ENCODE data around the gene MID1. TPM values are rescaled to one million over a fixed set of nuclear protein-coding genes. Genes with fewer than 3 reads are reported as not detected.

MID1 gene
- total RNA-seq, 1 experiment from 2014 or later = 5.7 TPM

- DNase-seq (ENCODE audit: low spot score) = peak; percentile 12
Observed at GRCh38 chrX:10533696-10534365, 86.6 kb downstream of the MID1 start.

- no peak for DNase-seq (ENCODE audit: low spot score)
Observed at GRCh38 chrX:10531927-10532326, 88.5 kb downstream of the MID1 start.

- DNase-seq (ENCODE audit: low spot score) = no peak
Observed at GRCh38 chrX:10529344-10529743, 91.0 kb downstream of the MID1 start.

- DNase-seq (ENCODE audit: low spot score) = no peak
Observed at GRCh38 chrX:10526451-10526850, 93.9 kb downstream of the MID1 start.

- no peak for DNase-seq (ENCODE audit: low spot score)
Observed at GRCh38 chrX:10525381-10526120, 94.8 kb downstream of the MID1 start.

- no peak for DNase-seq (ENCODE audit: low spot score)
Observed at GRCh38 chrX:10524578-10524977, 95.8 kb downstream of the MID1 start.

- DNase-seq (ENCODE audit: low spot score) = no peak
Observed at GRCh38 chrX:10519761-10520160, 100.6 kb downstream of the MID1 start.

- DNase-seq (ENCODE audit: low spot score) = no peak
Observed at GRCh38 chrX:10519278-10519677, 101.1 kb downstream of the MID1 start.

- DNase-seq (ENCODE audit: low spot score) = no peak
Observed at GRCh38 chrX:10518073-10518472, 102.3 kb downstream of the MID1 start.

- no peak for DNase-seq (ENCODE audit: low spot score)
Observed at GRCh38 chrX:10516781-10517322, 103.5 kb downstream of the MID1 start.

GRCh38 chrX:10514891-10515290 is 105.5 kb downstream of the MID1 start:
- no peak for DNase-seq (ENCODE audit: low spot score)

- DNase-seq (ENCODE audit: low spot score) = no peak
Observed at GRCh38 chrX:10513974-10514373, 106.4 kb downstream of the MID1 start.

GRCh38 chrX:10512741-10513140 is 107.6 kb downstream of the MID1 start:
- no peak for DNase-seq (ENCODE audit: low spot score)

- peak; percentile 38 for DNase-seq (ENCODE audit: low spot score)
Observed at GRCh38 chrX:10512258-10512657, 108.1 kb downstream of the MID1 start.

GRCh38 chrX:10509397-10509796 is 111.0 kb downstream of the MID1 start:
- no peak for DNase-seq (ENCODE audit: low spot score)

GRCh38 chrX:10508891-10509290 is 111.5 kb downstream of the MID1 start:
- no peak for DNase-seq (ENCODE audit: low spot score)

GRCh38 chrX:10507876-10508275 is 112.5 kb downstream of the MID1 start:
- no peak for DNase-seq (ENCODE audit: low spot score)

GRCh38 chrX:10507181-10507580 is 113.2 kb downstream of the MID1 start:
- peak; percentile 26 for DNase-seq (ENCODE audit: low spot score)

- no peak for DNase-seq (ENCODE audit: low spot score)
Observed at GRCh38 chrX:10506781-10507180, 113.6 kb downstream of the MID1 start.

GRCh38 chrX:10505726-10506125 is 114.7 kb downstream of the MID1 start:
- no peak for DNase-seq (ENCODE audit: low spot score)

GRCh38 chrX:10502961-10503360 is 117.4 kb downstream of the MID1 start:
- no peak for DNase-seq (ENCODE audit: low spot score)

- DNase-seq (ENCODE audit: low spot score) = no peak
Observed at GRCh38 chrX:10501611-10502010, 118.8 kb downstream of the MID1 start.

- DNase-seq (ENCODE audit: low spot score) = no peak
Observed at GRCh38 chrX:10496345-10496965, 123.9 kb downstream of the MID1 start.

Measured in HT-29 (cell line).